Tibial nerve (tissue), 4 donors: ENCODE data around the gene CUL4B.

Experiments used
- EP300 ChIP-seq, 2 donors: sonication (generic); formaldehyde crosslinking; IDR thresholded peaks; one replicate each; pipeline ENCODE4 v1.6.1; 2017; ENCODE audit warnings: antibody characterized with exemption in 2 of 2, mild to moderate bottlenecking in 1 of 2
- POLR2A ChIP-seq, 2 donors: fragments of 450-650 bp; IDR thresholded peaks; one replicate each; pipeline ENCODE4 v1.6.1; 2017; ENCODE audit warnings: antibody characterized with exemption in 2 of 2, mild to moderate bottlenecking in 2 of 2, moderate library complexity in 2 of 2
- TF ChIP-seq, protein P1 (sequence below), 5 experiments: fragments of 200-600 bp in 3 of 5; fragments of 450-650 bp in 2 of 5; sonication (generic) in 3 of 5; IDR thresholded peaks; one replicate each; pipeline ENCODE4 v1.5.1; 2016 to 2019; ENCODE audit warnings: antibody characterized with exemption in 5 of 5, mild to moderate bottlenecking in 3 of 5, moderate library complexity in 2 of 5

- TF ChIP-seq, protein P1, sequence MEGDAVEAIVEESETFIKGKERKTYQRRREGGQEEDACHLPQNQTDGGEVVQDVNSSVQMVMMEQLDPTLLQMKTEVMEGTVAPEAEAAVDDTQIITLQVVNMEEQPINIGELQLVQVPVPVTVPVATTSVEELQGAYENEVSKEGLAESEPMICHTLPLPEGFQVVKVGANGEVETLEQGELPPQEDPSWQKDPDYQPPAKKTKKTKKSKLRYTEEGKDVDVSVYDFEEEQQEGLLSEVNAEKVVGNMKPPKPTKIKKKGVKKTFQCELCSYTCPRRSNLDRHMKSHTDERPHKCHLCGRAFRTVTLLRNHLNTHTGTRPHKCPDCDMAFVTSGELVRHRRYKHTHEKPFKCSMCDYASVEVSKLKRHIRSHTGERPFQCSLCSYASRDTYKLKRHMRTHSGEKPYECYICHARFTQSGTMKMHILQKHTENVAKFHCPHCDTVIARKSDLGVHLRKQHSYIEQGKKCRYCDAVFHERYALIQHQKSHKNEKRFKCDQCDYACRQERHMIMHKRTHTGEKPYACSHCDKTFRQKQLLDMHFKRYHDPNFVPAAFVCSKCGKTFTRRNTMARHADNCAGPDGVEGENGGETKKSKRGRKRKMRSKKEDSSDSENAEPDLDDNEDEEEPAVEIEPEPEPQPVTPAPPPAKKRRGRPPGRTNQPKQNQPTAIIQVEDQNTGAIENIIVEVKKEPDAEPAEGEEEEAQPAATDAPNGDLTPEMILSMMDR (IDR thresholded peaks at IDR 0.05): no peak
- peak in 1 of 2 donors; percentile 74 for TF ChIP-seq POLR2A (IDR thresholded peaks at IDR 0.05)
- peak; percentile 47 to 92 for TF ChIP-seq EP300 (IDR thresholded peaks at IDR 0.05)
Observed at GRCh38 chrX:120560842-120561633, at the start of gene CUL4B.
